WTC11 (cell line): ENCODE measurements around the gene NR4A3.

Experiments
- ATF3 ChIP-seq: sonication (generic); formaldehyde crosslinking; conservative IDR thresholded peaks from 2 replicates; pipeline ENCODE4 v1.8.1; 2022; ENCODE audit warnings: mild to moderate bottlenecking, missing genetic modification reagents
- CDX4 ChIP-seq: fragments of 250-450 bp; sonication (Bioruptor Pico); IDR thresholded peaks from 2 replicates; pipeline ENCODE4 v1.9.0; 2021; ENCODE audit warnings: moderate library complexity, mild to moderate bottlenecking, inconsistent platforms, borderline replicate concordance
- E2F5 ChIP-seq: sonication (generic); formaldehyde crosslinking; IDR thresholded peaks from 2 replicates; pipeline ENCODE4 v1.8.1; 2022; ENCODE audit warnings: mild to moderate bottlenecking, moderate library complexity, missing genetic modification reagents
- FOXJ3 ChIP-seq: sonication (generic); formaldehyde crosslinking; IDR thresholded peaks from 2 replicates; pipeline ENCODE4 v1.9.0; 2021; ENCODE audit warnings: missing genetic modification reagents, mild to moderate bottlenecking, borderline replicate concordance
- FOXP4 ChIP-seq: sonication (generic); formaldehyde crosslinking; IDR thresholded peaks from 2 replicates; pipeline ENCODE4 v1.8.0; 2022; ENCODE audit warnings: mild to moderate bottlenecking, missing genetic modification reagents
- KAT7 ChIP-seq: sonication (generic); formaldehyde crosslinking; IDR thresholded peaks from 2 replicates; pipeline ENCODE4 v1.8.1; 2023; ENCODE audit warnings: missing genetic modification reagents, mild to moderate bottlenecking, borderline replicate concordance
- TCF7 ChIP-seq: sonication (generic); formaldehyde crosslinking; IDR thresholded peaks from 2 replicates; pipeline ENCODE4 v1.8.0; 2022; ENCODE audit warnings: mild to moderate bottlenecking, low read depth, missing genetic modification reagents, moderate library complexity
- TF ChIP-seq, protein P1 (sequence below): sonication (generic); formaldehyde crosslinking; IDR thresholded peaks from 2 replicates; pipeline ENCODE4 v1.8.1; 2022; ENCODE audit warnings: mild to moderate bottlenecking, missing genetic modification reagents, moderate library complexity, borderline replicate concordance
- TF ChIP-seq, protein P2 (sequence below): fragments of 200-600 bp; IDR thresholded peaks from 2 replicates; pipeline ENCODE4 v1.8.0; 2022; ENCODE audit warnings: antibody characterized with exemption
- TF ChIP-seq, protein P3 (sequence below): sonication (generic); formaldehyde crosslinking; IDR thresholded peaks from 2 replicates; pipeline ENCODE4 v1.8.0; 2022; ENCODE audit warnings: mild to moderate bottlenecking, missing genetic modification reagents
- TF ChIP-seq, protein P4 (sequence below): sonication (generic); formaldehyde crosslinking; IDR thresholded peaks from 2 replicates; pipeline ENCODE4 v1.8.0; 2023; ENCODE audit warnings: missing genetic modification reagents, mild to moderate bottlenecking, borderline replicate concordance

- TF ChIP-seq, protein P1, sequence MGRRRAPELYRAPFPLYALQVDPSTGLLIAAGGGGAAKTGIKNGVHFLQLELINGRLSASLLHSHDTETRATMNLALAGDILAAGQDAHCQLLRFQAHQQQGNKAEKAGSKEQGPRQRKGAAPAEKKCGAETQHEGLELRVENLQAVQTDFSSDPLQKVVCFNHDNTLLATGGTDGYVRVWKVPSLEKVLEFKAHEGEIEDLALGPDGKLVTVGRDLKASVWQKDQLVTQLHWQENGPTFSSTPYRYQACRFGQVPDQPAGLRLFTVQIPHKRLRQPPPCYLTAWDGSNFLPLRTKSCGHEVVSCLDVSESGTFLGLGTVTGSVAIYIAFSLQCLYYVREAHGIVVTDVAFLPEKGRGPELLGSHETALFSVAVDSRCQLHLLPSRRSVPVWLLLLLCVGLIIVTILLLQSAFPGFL (CRISPR knock-in tag): no peak
- TF ChIP-seq ATF3 (no peak), TCF7 (CRISPR knock-in tag) (no peak), E2F5 (CRISPR knock-in tag) (no peak), FOXP4 (CRISPR knock-in tag) (no peak), CDX4 (CRISPR knock-in tag) (no peak), FOXJ3 (no peak), KAT7 (CRISPR knock-in tag) (no peak)
- TF ChIP-seq, protein P2, sequence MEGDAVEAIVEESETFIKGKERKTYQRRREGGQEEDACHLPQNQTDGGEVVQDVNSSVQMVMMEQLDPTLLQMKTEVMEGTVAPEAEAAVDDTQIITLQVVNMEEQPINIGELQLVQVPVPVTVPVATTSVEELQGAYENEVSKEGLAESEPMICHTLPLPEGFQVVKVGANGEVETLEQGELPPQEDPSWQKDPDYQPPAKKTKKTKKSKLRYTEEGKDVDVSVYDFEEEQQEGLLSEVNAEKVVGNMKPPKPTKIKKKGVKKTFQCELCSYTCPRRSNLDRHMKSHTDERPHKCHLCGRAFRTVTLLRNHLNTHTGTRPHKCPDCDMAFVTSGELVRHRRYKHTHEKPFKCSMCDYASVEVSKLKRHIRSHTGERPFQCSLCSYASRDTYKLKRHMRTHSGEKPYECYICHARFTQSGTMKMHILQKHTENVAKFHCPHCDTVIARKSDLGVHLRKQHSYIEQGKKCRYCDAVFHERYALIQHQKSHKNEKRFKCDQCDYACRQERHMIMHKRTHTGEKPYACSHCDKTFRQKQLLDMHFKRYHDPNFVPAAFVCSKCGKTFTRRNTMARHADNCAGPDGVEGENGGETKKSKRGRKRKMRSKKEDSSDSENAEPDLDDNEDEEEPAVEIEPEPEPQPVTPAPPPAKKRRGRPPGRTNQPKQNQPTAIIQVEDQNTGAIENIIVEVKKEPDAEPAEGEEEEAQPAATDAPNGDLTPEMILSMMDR: no peak
- TF ChIP-seq, protein P3, sequence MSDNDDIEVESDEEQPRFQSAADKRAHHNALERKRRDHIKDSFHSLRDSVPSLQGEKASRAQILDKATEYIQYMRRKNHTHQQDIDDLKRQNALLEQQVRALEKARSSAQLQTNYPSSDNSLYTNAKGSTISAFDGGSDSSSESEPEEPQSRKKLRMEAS (CRISPR knock-in tag): no peak
- TF ChIP-seq, protein P4, sequence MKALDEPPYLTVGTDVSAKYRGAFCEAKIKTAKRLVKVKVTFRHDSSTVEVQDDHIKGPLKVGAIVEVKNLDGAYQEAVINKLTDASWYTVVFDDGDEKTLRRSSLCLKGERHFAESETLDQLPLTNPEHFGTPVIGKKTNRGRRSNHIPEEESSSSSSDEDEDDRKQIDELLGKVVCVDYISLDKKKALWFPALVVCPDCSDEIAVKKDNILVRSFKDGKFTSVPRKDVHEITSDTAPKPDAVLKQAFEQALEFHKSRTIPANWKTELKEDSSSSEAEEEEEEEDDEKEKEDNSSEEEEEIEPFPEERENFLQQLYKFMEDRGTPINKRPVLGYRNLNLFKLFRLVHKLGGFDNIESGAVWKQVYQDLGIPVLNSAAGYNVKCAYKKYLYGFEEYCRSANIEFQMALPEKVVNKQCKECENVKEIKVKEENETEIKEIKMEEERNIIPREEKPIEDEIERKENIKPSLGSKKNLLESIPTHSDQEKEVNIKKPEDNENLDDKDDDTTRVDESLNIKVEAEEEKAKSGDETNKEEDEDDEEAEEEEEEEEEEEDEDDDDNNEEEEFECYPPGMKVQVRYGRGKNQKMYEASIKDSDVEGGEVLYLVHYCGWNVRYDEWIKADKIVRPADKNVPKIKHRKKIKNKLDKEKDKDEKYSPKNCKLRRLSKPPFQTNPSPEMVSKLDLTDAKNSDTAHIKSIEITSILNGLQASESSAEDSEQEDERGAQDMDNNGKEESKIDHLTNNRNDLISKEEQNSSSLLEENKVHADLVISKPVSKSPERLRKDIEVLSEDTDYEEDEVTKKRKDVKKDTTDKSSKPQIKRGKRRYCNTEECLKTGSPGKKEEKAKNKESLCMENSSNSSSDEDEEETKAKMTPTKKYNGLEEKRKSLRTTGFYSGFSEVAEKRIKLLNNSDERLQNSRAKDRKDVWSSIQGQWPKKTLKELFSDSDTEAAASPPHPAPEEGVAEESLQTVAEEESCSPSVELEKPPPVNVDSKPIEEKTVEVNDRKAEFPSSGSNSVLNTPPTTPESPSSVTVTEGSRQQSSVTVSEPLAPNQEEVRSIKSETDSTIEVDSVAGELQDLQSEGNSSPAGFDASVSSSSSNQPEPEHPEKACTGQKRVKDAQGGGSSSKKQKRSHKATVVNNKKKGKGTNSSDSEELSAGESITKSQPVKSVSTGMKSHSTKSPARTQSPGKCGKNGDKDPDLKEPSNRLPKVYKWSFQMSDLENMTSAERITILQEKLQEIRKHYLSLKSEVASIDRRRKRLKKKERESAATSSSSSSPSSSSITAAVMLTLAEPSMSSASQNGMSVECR (CRISPR knock-in tag): no peak
Observed at GRCh38 chr9:99873531-99873930, 51.8 kb downstream of the NR4A3 start.
